GM21381 (cell line): ENCODE data around the gene TENT5C.

Experiments used
- ATAC-seq: cut with Tn5 transposase; IDR thresholded peaks from one replicate; pipeline ENCODE4 v1.9.1; 2021; ENCODE audit warnings: mild to moderate bottlenecking, moderate library complexity; ENCODE audit not compliant: unreplicated experiment

TENT5C gene

DNA sequence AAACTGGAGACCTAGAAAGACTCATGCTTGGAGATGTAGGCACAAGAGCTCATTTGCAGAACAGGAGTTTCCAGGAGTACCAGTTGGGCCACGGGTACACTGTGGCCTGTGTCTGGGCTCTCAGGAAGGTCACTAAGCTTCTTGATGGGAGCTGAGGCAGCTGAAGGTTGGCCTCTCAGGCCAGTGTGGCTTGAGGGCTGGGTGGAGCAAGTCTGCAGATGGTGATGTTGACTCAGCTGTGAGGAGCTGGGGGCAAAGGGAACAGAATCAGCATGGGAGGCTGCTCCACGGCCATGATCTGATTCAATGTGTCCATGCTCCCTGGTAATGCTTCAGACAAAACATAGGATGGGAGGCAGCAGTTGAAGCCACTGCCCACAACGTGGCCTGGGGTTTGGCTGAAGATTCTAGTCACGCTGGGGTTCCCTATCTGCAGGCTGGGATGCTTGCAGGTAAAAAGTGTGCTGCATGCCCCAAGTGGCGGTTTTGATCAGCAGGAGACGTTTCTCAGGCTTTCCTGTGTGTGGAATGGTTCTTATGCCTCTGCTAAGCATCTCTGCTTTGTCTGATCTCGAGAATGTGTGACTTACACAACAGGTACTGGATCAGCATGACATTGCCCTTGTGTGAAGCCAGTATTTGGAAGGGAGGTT lies 15.4 kb upstream of the TENT5C start:
- no peak for ATAC-seq

DNA sequence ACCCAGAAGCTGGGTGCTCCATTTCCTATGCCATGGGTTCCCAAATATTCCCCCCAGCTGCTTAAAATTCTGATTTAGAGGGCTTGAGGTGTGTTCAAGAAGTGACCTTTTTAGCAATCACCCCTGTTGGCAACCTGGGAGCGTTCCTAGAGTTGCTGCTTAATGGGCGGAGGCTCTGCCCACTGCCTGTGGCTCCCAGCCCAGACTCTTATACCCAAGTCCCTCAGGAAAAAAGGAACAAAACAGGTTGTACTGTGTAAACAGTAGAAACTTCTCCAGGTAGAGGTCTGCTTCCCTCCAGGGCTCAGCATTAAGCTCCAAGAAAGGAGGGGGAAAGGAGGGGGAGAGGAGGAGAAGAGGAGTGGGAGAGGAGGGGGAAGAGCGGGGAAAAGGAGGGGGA lies 14.6 kb upstream of the TENT5C start:
- no peak for ATAC-seq

DNA sequence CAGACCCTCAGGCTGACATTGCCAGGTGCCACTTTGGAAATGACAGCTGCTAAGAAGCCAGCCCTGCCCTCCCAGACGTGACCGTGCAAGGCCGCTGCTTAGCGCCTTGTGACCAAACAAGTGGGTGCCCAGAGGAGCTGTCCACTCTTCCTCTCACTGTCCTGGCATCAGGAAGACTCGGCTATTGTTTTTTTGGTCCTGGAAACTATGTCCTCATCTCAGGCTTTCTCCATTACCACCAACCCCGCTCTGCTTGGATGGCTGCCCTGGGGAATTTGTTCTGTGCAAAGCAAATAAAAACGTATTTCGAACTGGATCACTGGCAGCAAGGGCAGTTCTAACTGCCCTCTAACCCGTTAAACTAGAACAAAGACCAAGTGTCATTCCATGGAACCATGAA lies 13.7 kb upstream of the TENT5C start:
- ATAC-seq: no peak

DNA sequence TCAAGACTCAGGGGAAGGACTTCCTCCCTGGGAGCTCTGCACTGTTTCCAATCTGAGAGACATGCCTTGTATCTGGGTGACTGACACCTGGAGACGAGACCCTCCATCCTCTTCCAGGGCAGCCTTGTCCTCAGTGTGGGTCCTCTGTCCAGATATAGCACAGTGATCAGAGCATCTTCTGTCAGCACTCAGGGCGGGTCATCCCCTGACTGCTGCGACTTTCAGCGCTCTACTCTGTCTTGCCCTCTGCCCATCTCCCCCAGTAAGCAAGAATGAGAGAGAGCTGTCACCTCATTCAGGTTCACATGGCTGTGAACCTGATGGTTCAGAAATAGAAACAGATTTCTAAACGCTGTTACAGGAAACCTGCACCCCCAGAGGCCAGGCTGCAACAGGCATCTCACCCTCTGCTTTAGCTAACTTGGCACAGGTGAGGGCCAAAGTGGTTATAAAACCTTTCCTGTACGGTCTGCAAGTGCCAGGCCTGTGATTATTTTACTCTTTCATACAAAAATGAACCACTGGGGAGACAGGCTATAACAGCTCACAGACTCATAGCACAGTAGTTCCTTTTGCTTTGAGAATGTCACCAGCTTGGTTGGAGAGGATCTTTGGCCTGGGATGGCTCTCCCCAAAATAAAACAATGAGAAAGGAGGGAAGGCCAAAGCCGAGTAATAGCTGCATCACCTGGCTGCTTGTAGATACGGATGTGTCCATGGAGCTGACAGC lies 11.4 kb upstream of the TENT5C start:
- no peak for ATAC-seq

GRCh38 chr1:117596023-117596720 lies 9.7 kb upstream of the TENT5C start:
- ATAC-seq: no peak

GRCh38 chr1:117598489-117598888 lies 7.4 kb upstream of the TENT5C start:
- no peak for ATAC-seq

GRCh38 chr1:117599286-117600221 lies 6.3 kb upstream of the TENT5C start:
- ATAC-seq: no peak

DNA sequence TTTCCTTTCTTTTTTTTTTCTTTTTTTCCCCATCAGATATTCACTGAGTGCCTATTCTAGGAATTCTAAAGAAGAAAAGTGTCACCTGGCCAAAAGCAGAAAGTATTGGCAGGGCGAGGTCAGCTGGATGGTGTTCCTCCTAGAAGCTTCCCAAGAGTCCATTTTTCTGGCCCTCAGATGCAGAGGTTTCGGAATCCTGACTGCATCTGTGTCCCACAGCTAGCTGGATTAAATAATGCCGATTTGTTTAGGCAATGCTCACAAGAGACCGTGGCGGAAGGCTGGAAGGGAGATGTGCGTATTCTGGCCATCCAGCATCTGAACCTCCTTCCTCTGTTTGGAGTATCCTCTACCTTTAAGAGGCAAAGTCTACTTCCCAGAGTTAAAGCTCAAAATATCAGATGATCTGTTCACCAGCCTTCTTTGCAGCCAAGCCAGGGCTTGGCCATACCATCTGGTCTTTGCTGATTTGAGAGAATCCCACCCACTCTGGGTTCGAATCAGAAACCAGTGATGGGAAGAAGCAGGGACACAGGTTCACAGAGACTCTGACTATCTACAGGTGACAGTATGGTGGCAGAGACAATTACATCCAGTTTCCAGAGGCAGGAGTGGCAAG lies 5.4 kb upstream of the TENT5C start:
- no peak for ATAC-seq

DNA sequence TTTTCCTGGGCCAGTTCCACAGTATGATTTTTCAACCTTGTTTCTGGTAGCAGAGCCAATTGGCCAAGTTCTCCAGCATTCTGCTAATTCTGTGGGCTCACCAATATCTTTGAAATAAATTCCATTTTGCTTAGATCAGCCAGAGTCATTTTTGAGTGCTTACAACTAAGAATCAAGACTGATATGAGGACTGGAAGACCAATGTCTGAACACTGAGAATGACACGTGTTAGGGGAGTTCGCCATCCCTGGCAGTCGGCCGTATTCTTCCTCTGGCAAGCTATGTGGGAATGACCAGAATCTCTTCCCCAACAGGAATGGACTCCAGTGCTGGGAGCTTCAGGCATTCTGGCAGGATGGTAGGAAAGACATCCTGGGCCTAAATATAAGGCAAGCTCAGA lies 4.9 kb upstream of the TENT5C start:
- ATAC-seq: no peak

DNA sequence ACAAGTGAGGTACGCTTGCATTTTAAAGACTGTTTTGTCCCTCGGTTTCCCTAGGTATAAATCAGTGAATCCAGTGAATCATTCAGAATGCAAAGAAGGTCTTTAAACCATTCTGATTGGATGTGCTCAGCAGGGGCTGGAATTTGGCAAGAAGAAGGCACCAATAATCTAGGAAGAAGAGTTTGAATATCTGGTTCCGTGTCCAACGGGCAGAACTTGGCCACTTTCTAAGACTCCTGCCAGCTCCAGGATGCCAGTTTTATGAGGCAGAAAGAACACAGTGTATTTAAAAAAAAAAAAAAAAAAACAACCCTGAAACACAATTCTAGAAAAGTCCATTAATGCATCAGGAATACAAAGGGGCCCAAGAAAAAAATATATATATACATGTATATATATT lies 3.0 kb upstream of the TENT5C start:
- no peak for ATAC-seq

- peak; percentile 19 for ATAC-seq
Observed at GRCh38 chr1:117605164-117605773, 579 bp upstream of the TENT5C start.

DNA sequence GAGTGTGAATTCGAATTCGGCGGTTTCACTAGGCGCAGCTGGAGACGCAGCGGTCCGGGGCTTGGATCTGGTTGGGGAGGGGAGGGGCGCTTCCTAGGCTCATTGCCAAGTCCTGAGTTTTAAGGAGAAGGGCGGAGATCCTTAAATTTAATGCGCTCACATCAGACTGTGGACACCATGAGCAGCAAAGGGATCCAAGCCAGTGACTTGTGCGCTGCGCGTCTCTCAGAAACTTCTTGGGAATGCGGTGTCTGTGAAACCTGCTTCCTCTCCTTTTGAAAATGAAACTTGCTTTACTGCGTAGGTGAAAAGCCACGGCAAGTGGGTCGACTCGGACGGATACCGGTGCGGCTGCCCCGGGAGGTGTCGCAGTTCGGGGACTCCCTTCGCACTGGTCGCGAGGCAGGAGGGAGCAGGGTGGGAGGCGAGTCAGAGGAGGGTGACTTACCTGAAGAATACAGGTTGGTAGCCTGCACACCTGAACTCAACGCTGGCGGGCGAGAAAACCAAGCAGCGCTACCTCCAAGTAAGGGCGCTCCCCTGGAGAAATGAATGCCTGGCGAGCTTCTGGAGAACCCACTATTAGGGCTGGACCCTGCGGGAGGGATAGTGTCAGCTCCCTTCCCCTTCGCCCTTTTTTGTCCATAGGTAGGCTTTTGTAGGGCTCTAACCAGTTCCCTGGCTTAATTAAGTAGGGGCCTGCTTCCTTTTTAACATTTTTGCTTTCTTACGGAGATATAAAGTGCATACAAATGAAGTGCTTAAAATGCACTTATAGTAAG lies 992 bp downstream of the TENT5C start:
- ATAC-seq: no peak

DNA sequence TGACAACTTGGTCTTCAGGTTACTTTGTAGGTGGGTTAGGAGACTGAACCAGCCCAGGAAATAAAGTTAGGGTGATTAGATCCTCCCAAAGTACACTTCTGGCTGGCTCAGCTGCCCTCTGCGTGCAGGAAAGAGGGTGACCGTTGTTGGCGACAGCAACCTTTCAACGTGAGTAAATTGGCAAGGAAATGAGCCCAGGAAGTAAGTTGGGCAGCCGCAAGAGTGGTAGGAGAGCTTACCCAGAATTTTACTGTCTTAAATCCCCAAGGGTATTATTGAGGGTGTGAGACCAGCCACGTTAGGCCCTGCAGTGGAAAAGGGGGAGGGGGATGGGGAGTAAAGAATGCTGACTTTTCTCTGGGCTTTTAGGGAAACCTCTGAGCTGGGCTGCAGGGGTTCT lies 1.6 kb downstream of the TENT5C start:
- ATAC-seq: no peak

DNA sequence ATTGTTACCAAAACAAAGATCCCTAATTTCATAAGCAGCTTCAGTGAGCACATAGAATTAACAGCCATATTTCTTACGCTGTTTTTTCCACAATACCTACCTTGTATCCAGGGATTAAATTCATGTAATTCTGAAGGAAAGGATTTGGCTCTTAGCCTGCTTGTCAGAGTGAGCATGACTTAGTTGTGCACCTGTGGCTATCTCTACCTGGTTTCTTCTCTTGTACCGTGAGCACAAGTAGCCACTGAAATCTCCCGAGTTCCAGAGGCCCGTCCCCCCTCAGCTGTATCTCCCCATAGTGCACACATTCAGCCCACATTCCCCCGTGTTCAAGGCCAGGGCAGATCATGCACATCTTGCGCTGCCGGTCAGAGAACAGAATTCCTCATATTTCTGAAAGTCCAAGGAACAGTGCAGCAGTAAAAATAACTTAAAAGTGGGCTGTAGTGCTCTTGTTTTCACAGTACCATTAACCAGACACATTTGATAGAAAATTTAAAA lies 2.3 kb downstream of the TENT5C start:
- no peak for ATAC-seq

DNA sequence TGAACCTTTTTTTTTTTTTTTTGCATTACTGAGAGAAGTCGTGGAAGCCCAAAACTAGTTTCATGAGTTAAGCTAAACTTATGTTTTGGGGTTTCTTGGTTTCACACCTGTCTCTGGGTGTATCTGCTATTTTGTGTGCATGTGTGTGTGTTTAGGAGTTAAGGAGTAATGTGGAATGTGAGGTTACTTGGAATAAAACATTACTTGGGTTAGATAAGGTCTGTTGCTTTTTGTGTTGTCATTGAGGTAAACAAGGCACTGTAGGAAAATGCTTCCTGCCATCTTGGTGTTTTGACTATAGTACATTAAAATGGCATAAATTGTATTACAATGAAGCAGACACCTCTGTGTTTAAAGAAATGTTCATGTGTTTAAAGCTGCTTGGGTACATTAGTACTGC lies 2.9 kb downstream of the TENT5C start:
- ATAC-seq: no peak

GRCh38 chr1:117609471-117609911 lies 3.6 kb downstream of the TENT5C start:
- no peak for ATAC-seq

DNA sequence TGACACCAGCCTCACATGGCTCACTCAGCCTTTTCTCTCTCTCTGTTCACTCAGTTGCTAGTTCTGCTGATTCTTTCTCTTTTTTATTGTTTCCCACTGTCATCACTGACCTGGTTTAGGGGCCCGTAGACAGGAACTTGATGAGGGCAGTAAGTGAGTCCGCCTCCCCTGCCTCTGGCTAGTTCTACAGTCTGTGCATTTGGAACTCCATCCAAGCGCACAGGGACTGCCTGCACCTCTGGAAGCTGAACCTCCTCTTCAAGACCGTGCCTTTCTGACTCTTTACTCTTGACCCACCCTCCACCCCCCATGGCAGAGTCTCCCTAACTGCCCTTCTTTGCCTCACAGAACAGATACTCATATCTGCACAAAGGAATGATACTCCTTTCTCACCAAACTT lies 4.2 kb downstream of the TENT5C start:
- ATAC-seq: no peak

GRCh38 chr1:117611121-117611601 lies 5.3 kb downstream of the TENT5C start:
- no peak for ATAC-seq

GRCh38 chr1:117611894-117612483 lies 6.1 kb downstream of the TENT5C start:
- no peak for ATAC-seq
